Measurements from ENCODE around the gene COPZ1. TPM values are rescaled to one million over a fixed set of nuclear protein-coding genes. Genes with fewer than 3 reads are reported as not detected.

The COPZ1 gene
- polyA plus RNA-seq, 4 donors = 114 to 211 (median 138) TPM

Other genes starting within 250 kb of the COPZ1 start
- gene SMUG1, start 136.1 kb upstream of the COPZ1 start, polyA plus RNA-seq = 10 to 100 TPM; 25.9 to 83.9 (median 52.1) TPM
- gene CBX5, start 45.0 kb upstream of the COPZ1 start, polyA plus RNA-seq = 10 to 100 TPM in 2 of 4 donors, 1 to 10 TPM in 2; 2.7 to 40.1 (median 8.3) TPM
- gene HNRNPA1, start 44.4 kb upstream of the COPZ1 start, polyA plus RNA-seq = 1,000 to 10,000 TPM in 2 of 4 donors, 100 to 1,000 TPM in 2; 408 to 2,228 (median 1,197) TPM
- gene NFE2, start 24.1 kb upstream of the COPZ1 start, polyA plus RNA-seq = under 1 TPM in 2 of 4 donors, not detected in 2; 0.07 to 0.30 TPM
- gene GPR84, start 39.4 kb downstream of the COPZ1 start, polyA plus RNA-seq = under 1 TPM in 2 of 4 donors, not detected in 2; 0.24 to 0.33 TPM
- gene ZNF385A, start 59.6 kb downstream of the COPZ1 start, polyA plus RNA-seq = 1 to 10 TPM in 3 of 4 donors, under 1 TPM in 1; 0.45 to 9.7 (median 5.9) TPM
- gene ITGA5, start 94.1 kb downstream of the COPZ1 start, polyA plus RNA-seq = 10 to 100 TPM in 2 of 4 donors, 1 to 10 TPM in 2; 1.8 to 60.7 (median 7.9) TPM
- gene GTSF1, start 148.5 kb downstream of the COPZ1 start, polyA plus RNA-seq = 1 to 10 TPM in 1 of 4 donors, under 1 TPM in 1, not detected in 2; 0.45 to 1.9 TPM
- 1 to 10 TPM; 1.3 to 10.0 (median 4.8) TPM for gene NCKAP1L, start 172.6 kb downstream of the COPZ1 start, polyA plus RNA-seq
- 1 to 10 TPM in 3 of 4 donors, under 1 TPM in 1; 0.67 to 4.8 (median 2.8) TPM for gene PDE1B, start 224.5 kb downstream of the COPZ1 start, polyA plus RNA-seq

Measured in small intestine (tissue), 4 donors.